CD4-positive, CD25-positive, alpha-beta regulatory T cell (primary cell): ENCODE data around the gene RNF19B. TPM values are rescaled to one million over a fixed set of nuclear protein-coding genes. Genes with fewer than 3 reads are reported as not detected.

Source experiments
- ATAC-seq, 2 donors: fragments of 150-1000 bp; cut with Tn5 transposase; one replicate each; pipeline ENCODE4 v1.10.0; 2021; ENCODE audit warnings: low read depth in 2 of 2, moderate number of reproducible peaks in 2 of 2, moderate library complexity in 1 of 2
- DNase-seq, 3 donors: peaks; one replicate each; pipeline versions ENCODE4 v3.0.0 to v3.0.0-alpha.2; 2012 to 2022; ENCODE audit warnings: mixed read lengths in 1 of 3
- H3K27ac ChIP-seq: one replicate; pipeline ENCODE4 v1.7.0; 2013; ENCODE audit warnings: mild to moderate bottlenecking, low read length; ENCODE audit not compliant: insufficient read depth, poor library complexity, severe bottlenecking
- H3K27me3 ChIP-seq: one replicate; pipeline ENCODE4 v1.7.0; 2013; ENCODE audit warnings: low read length; ENCODE audit not compliant: control insufficient read depth, insufficient read depth
- H3K36me3 ChIP-seq: one replicate; pipeline ENCODE4 v1.7.0; 2013; ENCODE audit warnings: mild to moderate bottlenecking, low read length, moderate library complexity; ENCODE audit not compliant: control insufficient read depth, insufficient read depth
- H3K4me1 ChIP-seq: 2 replicates; pipeline ENCODE4 v1.7.0; 2013; ENCODE audit warnings: mild to moderate bottlenecking, low read length; ENCODE audit not compliant: insufficient read depth, control insufficient read depth, poor library complexity, severe bottlenecking
- H3K4me3 ChIP-seq: one replicate; pipeline ENCODE4 v1.7.0; 2013; ENCODE audit warnings: low read depth, mild to moderate bottlenecking, low read length, moderate library complexity
- H3K9me3 ChIP-seq, 2 experiments: 1 replicate in 1 of 2; 2 replicates in 1 of 2; pipeline ENCODE4 v1.7.0; 2013; ENCODE audit warnings: low read length in 2 of 2, mild to moderate bottlenecking in 1 of 2, moderate library complexity in 1 of 2; ENCODE audit not compliant: control insufficient read depth in 2 of 2
- H3K27ac Mint-ChIP-seq, 3 donors: one replicate each; pipeline ENCODE4 v1.8.0; 2020 to 2022; ENCODE audit warnings: mild to moderate bottlenecking in 3 of 3, mixed read lengths in 3 of 3, moderate library complexity in 2 of 3
- H3K27me3 Mint-ChIP-seq: one replicate; pipeline ENCODE4 v1.8.0; 2022; ENCODE audit warnings: mild to moderate bottlenecking, mixed read lengths
- H3K36me3 Mint-ChIP-seq: one replicate; pipeline ENCODE4 v1.8.0; 2020; ENCODE audit warnings: mixed read lengths
- H3K4me1 Mint-ChIP-seq, 4 donors: one replicate each; pipeline ENCODE4 v1.8.0; 2020 to 2022; ENCODE audit warnings: mixed read lengths in 4 of 4, mild to moderate bottlenecking in 1 of 4
- H3K4me3 Mint-ChIP-seq, 4 donors: one replicate each; pipeline ENCODE4 v1.8.0; 2020 to 2022; ENCODE audit warnings: mild to moderate bottlenecking in 4 of 4, mixed read lengths in 4 of 4, moderate library complexity in 3 of 4
- H3K9me3 Mint-ChIP-seq, 7 donors: one replicate each; pipeline ENCODE4 v1.8.0; 2020 to 2022; ENCODE audit warnings: mixed read lengths in 7 of 7, mild to moderate bottlenecking in 3 of 7, moderate library complexity in 2 of 7
- polyA plus RNA-seq, 4 donors: library from polyadenylated mRNA; unstranded; fragments of 300-500 nt; fragmentation: Illumina TruSeq; gene quantifications; one replicate each; pipeline ENCODE4 v1.2.3, GENCODE V29; 2021
- total RNA-seq: library from RNA; stranded (reverse); gene quantifications from one replicate; pipeline ENCODE4 v1.2.3, GENCODE V29; 2022

RNF19B gene
- total and polyA plus RNA-seq, 5 donors from 2014 or later: 2.0 to 44.9 (median 2.4) TPM

- peak overlapping the region; percentile 79 to 94 (median 90) for H3K4me3 Mint-ChIP-seq
- Histone ChIP-seq H3K27ac (peak overlapping the region; percentile 30), H3K4me1 (peaks cover 26% of the 10 kb centered on the region), H3K36me3 (no peaks in the 10 kb centered on the region), H3K4me3 (peak overlapping the region; percentile 67), H3K9me3 (no peaks in the 10 kb centered on the region), H3K27me3 (peaks cover 3% of the 10 kb centered on the region)
- ATAC-seq (peak; percentile 30 to 40), DNase-seq (peak; percentile 46 to 79 (median 63))
- peaks cover 25 to 47% (median 37%) of the 10 kb centered on the region in 4 donors for H3K4me1 Mint-ChIP-seq
- peaks cover 0 to 4% (median 0%) of the 10 kb centered on the region in 7 donors for H3K9me3 Mint-ChIP-seq
- H3K27ac Mint-ChIP-seq: peak overlapping the region; percentile 43 to 89 (median 75)
- peaks cover 3% of the 10 kb centered on the region for H3K36me3 Mint-ChIP-seq
- no peaks in the 10 kb centered on the region for H3K27me3 Mint-ChIP-seq
Observed at GRCh38 chr1:32963746-32964460, 706 bp downstream of the RNF19B start.

- Mint-ChIP-seq H3K4me3 (peak overlapping the region; percentile 79 to 94 (median 90)), H3K27ac (peak overlapping the region; percentile 55 to 75 (median 60)), H3K4me1 (peaks cover 35 to 63% (median 49%) of the 10 kb centered on the region in 4 donors), H3K27me3 (no peaks in the 10 kb centered on the region), H3K36me3 (peaks cover 7% of the 10 kb centered on the region), H3K9me3 (no peaks in the 10 kb centered on the region)
- no peaks in the 10 kb centered on the region for H3K27me3 ChIP-seq
- no peaks in the 10 kb centered on the region for H3K36me3 ChIP-seq
- DNase-seq (peak in 2 of 3 donors; percentile 27 to 64), ATAC-seq (no peak)
- H3K9me3 ChIP-seq: no peaks in the 10 kb centered on the region
- H3K27ac ChIP-seq: no peak overlapping the region
- H3K4me1 ChIP-seq: peaks cover 38% of the 10 kb centered on the region
- peak overlapping the region; percentile 90 for H3K4me3 ChIP-seq
Observed at GRCh38 chr1:32962248-32962896, 2.2 kb downstream of the RNF19B start.

- Mint-ChIP-seq H3K36me3 (peaks cover 10% of the 10 kb centered on the region), H3K4me3 (peak overlapping the region; percentile 29 to 90 (median 50)), H3K9me3 (no peaks in the 10 kb centered on the region), H3K27me3 (no peaks in the 10 kb centered on the region), H3K4me1 (peaks cover 35 to 71% (median 58%) of the 10 kb centered on the region in 4 donors), H3K27ac (peak overlapping the region in 2 of 3 donors; percentile 53 to 62)
- ATAC-seq (no peak), DNase-seq (no peak)
- Histone ChIP-seq H3K4me1 (peaks cover 39% of the 10 kb centered on the region), H3K27me3 (no peaks in the 10 kb centered on the region), H3K36me3 (no peaks in the 10 kb centered on the region), H3K27ac (no peak overlapping the region), H3K9me3 (no peaks in the 10 kb centered on the region), H3K4me3 (peak overlapping the region; percentile 30)
Observed at GRCh38 chr1:32960819-32961355, 3.7 kb downstream of the RNF19B start.

GRCh38 chr1:32960342-32960741 lies 4.3 kb downstream of the RNF19B start:
- Mint-ChIP-seq H3K4me1 (peaks cover 35 to 73% (median 59%) of the 10 kb centered on the region in 4 donors), H3K9me3 (no peaks in the 10 kb centered on the region), H3K4me3 (peak overlapping the region; percentile 32 to 52 (median 41))

GRCh38 chr1:32958827-32959226 lies 5.8 kb downstream of the RNF19B start:
- no peaks in the 10 kb centered on the region for H3K27me3 ChIP-seq
- Mint-ChIP-seq H3K27me3 (no peaks in the 10 kb centered on the region), H3K27ac (no peak overlapping the region), H3K36me3 (peaks cover 10% of the 10 kb centered on the region), H3K9me3 (no peaks in the 10 kb centered on the region), H3K4me1 (peaks cover 42 to 71% (median 62%) of the 10 kb centered on the region in 4 donors), H3K4me3 (peak overlapping the region in 1 of 4 donors; percentile 82)
- H3K27ac ChIP-seq: no peak overlapping the region
- no peaks in the 10 kb centered on the region for H3K9me3 ChIP-seq
- ATAC-seq: no peak
- no peak overlapping the region for H3K4me3 ChIP-seq
- peaks cover 39% of the 10 kb centered on the region for H3K4me1 ChIP-seq
- DNase-seq: no peak
- H3K36me3 ChIP-seq: no peaks in the 10 kb centered on the region

More at GRCh38 chr1:32960342-32960741, 4.3 kb downstream of the RNF19B start:
- Histone ChIP-seq H3K27ac (no peak overlapping the region), H3K4me3 (no peak overlapping the region), H3K9me3 (no peaks in the 10 kb centered on the region), H3K4me1 (peaks cover 39% of the 10 kb centered on the region), H3K27me3 (no peaks in the 10 kb centered on the region), H3K36me3 (no peaks in the 10 kb centered on the region)
- Mint-ChIP-seq H3K27me3 (no peaks in the 10 kb centered on the region), H3K36me3 (peaks cover 10% of the 10 kb centered on the region), H3K27ac (no peak overlapping the region)
- DNase-seq (no peak), ATAC-seq (no peak)

GRCh38 chr1:32957017-32957416 lies 7.6 kb downstream of the RNF19B start:
- no peak overlapping the region for H3K4me3 ChIP-seq
- no peak overlapping the region for H3K27ac ChIP-seq
- H3K27me3 Mint-ChIP-seq: no peaks in the 10 kb centered on the region
- no peaks in the 10 kb centered on the region for H3K36me3 ChIP-seq
- no peaks in the 10 kb centered on the region for H3K27me3 ChIP-seq
- no peak overlapping the region for H3K4me3 Mint-ChIP-seq
- peaks cover 33 to 65% (median 57%) of the 10 kb centered on the region in 4 donors for H3K4me1 Mint-ChIP-seq
- DNase-seq (no peak), ATAC-seq (no peak)
- peaks cover 23% of the 10 kb centered on the region for H3K4me1 ChIP-seq
- H3K27ac Mint-ChIP-seq: peak overlapping the region in 2 of 3 donors; percentile 67 to 74
- no peaks in the 10 kb centered on the region for H3K9me3 Mint-ChIP-seq
- no peaks in the 10 kb centered on the region for H3K9me3 ChIP-seq
- peaks cover 16% of the 10 kb centered on the region for H3K36me3 Mint-ChIP-seq

GRCh38 chr1:32954168-32954567 lies 10.4 kb downstream of the RNF19B start:
- peaks cover 25 to 54% (median 42%) of the 10 kb centered on the region in 4 donors for H3K4me1 Mint-ChIP-seq
- H3K36me3 Mint-ChIP-seq: peaks cover 20% of the 10 kb centered on the region

More at GRCh38 chr1:32954168-32954567, 10.4 kb downstream of the RNF19B start:
- peaks cover 2% of the 10 kb centered on the region for H3K36me3 ChIP-seq
- Mint-ChIP-seq H3K9me3 (no peaks in the 10 kb centered on the region), H3K4me3 (no peak overlapping the region), H3K27me3 (no peaks in the 10 kb centered on the region), H3K27ac (no peak overlapping the region)
- DNase-seq: no peak
- H3K4me3 ChIP-seq: no peak overlapping the region
- H3K4me1 ChIP-seq: peaks cover 13% of the 10 kb centered on the region
- no peaks in the 10 kb centered on the region for H3K9me3 ChIP-seq
- H3K27ac ChIP-seq: no peak overlapping the region
- no peak for ATAC-seq
- no peaks in the 10 kb centered on the region for H3K27me3 ChIP-seq
